Cerebellar nuclear complex (tissue), 1 donor: ENCODE results near the gene ANGPT4.
A peak's percentile ranks its signal among the peaks of the same experiment; 100 is the strongest.
"Not testable (repeated sequence)": the region's sequence is repeated elsewhere in the genome, so short reads cannot be mapped to it uniquely, and the experiment has no call there.

Experiments
- DNase-seq, 2 experiments: peaks; one replicate each; lab custom pipeline; 2025; lab: John Stamatoyannopoulos, UW

ANGPT4 gene

DNA sequence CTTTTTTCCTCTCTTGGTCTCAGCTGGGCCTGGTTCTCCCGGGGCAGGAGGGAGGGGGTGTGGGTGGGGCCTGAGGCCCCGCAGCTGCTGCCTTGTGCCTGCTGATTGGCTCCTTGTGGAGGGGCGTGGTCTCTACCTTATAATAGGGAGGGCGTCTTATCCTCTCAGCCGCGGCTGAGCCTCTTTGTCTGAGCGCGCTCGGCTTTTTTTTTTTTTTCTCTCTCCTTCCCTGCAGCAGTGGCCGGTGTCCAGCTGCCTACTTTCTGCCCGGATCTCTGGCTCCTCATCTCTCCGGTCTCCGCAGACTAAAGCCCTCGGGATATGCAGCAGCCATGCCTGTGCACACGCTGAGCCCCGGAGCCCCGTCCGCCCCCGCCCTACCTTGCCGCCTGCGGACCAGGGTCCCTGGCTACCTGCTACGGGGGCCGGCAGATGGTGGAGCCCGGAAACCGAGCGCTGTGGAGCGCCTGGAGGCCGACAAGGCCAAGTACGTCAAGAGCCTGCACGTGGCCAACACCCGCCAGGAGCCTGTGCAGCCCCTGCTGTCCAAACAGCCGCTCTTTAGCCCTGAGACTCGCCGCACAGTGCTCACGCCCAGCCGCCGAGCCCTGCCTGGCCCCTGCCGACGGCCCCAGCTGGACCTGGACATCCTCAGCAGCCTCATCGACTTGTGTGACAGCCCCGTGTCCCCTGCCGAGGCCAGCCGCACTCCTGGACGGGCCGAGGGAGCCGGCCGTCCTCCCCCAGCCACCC, 71.5 kb downstream of the ANGPT4 start:
- peak; percentile 74 to 88 for DNase-seq

DNA sequence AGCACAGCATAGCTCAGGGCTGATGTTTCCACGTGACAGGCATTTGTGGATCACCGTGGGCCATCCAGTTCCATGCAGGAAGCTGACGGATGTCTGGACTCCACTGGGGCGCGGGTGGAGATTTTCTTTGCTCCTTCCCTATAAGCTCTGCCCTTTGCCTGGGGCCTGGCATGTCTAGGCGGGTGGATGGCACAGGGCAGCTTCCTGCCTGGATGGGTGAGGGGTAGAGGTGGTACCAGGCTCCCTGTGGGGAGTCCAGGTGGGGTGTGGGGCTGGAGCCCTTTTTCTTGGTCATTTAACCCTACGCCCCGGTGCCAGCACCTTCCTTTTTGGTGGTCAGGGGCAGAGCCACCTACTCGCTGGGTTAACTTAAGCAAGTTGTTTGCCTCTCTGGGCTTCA, 72.2 kb downstream of the ANGPT4 start:
- no peak for DNase-seq

DNA sequence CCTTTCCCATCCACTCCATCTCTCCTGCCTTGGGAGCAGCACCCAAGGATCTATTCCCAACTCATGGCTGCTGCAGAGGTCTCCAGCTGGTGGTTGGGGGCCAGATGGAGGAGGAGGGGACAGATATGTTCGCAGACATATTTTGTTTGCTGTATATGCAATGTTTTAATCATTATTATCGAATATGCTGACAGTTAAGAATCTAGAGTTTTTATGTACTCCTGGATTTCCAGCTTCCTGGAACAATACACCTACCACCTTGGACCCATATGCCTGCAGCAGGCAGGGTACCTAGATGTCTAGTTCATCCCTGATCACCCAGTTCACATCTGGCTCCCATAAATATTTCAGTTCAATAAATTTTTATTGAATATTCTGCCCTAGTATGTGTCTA, 73.6 kb downstream of the ANGPT4 start:
- DNase-seq = no peak

DNA sequence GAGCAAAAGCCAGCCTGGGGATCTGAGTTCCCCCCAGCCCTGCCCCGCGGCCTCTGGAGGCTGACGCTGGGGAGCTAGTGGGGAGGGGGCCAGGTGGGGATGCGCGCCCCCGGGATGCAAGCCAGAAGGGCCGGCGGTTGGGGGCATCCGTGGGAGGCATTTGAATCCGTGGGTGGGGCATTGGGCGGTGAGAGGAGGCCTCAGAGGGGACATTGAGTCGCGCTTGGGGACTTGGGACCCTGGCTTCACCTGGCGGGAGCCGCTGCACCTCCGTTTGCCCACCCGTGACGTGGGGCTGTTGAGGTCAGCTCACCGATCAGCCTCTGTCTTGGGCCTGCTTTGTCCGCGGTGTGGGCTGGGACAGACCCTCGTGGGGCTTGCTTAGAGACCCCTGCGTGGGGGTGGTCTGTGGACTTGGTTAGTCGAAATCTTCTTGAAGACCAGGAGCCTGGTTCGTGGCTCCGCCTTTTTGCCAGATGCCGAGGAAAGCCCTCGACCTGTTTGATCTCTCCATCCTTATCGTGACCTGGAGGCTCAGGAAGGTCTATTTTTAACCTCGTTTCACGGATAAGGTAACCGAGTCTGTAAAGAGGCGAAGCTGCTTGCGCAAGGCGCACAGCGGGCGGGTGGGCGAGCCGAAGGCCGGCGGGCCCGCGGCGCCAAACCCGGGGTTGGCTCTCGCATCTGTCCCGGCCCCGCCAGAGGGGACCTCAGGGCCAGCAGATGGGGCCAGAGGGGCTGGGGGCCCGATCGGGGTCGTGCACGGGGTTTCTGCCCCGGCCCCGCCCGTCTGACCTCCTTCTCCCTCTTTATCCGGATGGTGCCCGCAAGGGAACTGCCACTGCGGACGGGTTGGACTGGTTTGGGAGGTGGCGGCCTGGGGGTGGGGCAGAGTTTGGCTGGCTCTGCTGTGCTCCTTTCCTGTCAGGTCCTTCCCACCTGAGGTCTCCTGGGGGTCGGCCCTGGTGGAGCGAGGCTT, 74.3 kb downstream of the ANGPT4 start:
- DNase-seq = no peak

DNA sequence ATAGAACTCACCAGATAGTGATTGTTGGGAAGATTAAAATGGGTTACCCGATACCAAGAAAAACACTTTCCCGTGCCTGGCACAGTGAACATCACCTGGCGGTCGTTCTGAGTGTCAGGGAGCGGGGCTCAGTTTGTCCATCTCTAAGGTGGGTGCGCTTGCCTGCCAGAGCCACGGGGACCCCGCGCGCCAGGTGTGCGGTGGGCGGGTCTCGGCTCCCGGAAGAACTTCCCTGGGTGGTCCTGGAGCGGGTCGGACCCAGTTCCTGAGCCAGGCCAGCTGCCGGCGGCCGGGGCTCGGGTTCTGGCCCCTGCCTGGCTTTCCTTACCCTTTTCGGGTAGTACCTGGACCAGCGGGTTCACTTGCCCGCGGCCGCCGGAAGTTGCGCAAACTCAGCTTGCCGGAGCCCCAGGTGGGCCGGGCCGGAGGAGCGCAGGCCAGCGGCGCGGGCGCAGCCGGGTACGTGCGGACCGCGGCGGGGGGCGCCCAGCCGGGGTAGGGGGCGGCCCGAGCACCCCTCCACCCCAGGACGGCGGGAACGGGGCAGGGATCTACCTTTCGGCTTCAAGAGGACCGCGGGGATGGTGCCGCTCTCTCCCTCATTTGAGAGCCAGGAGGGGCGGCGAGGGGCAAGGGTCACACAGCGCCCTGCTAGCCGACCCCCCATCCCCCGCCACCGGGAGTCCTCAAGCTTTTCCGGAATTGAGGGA, 75.1 kb downstream of the ANGPT4 start:
- no peak for DNase-seq

DNA sequence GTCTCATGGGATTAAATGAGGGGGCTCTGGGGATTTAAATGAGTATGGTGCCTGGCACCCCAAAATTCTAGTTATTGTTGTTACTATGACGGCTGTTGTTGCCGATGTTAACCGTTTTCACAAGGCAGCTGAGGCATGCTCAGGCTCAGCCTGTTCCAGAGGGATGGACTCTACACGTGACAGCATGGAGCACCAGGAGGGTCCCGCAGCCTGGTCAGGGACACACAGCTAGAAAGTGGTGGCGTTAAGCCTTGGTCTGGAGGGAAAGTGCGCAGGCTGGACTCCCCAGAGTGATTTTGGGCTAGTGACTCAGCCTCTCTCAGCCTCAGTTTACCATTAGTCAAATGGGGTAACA, 75.7 kb downstream of the ANGPT4 start:
- no peak for DNase-seq

DNA sequence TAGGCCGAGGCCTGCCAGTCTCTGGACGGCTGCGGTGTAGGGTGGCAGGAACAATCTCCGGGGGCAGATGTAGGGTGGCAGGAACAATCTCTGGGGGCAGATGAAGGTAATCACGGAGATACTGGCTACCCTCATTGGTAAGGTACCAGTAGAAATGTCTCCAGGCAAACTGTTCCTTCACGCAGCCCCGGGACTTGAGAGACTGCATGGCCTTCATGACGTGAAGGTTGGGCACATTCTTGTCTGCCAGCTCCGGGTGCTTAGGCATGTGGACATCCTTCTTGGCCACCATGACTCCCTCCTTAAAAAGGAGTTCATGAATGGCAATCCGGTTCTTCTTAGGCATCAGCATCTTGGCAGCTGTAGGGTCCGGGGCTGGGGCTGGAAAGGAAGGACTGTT, 76.5 kb downstream of the ANGPT4 start:
- DNase-seq = no peak

DNA sequence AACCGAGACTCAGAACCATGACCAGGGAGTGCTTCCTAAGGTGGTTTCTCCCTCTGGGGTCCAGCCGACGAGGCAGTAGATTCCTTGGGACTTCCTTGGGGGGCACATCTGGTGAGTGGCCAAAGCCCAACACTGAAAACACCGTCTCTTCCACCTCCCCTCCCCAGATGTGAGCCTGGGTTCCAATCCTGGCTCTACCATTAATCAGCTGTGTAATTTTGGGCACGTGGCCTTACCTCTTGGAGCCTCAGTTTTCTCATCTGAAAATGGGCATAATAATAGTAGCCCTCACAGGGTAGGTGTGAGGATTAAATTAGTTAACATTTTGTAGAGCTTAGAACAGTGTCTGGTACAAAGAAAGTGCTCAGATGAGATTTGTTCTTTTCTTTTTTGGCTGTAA, 77.1 kb downstream of the ANGPT4 start:
- DNase-seq = no peak

DNA sequence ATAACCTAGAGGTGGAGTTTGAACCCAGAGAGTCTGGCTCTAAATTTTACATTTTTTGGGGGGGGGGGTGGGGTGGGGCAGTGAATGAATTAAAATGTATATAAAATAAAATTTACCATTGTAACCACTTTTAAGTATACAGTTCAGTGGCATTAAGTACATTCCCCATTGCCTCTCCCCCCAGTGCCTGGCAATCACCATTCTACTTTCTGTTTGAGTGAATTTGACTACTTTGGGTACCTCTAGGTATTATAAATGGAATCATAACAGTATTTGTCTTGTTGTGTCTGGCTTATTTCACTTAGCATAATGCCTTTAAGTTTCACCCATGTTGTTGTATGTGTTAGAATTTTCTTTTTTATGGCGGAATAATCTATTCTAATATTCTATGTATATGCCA, 79.9 kb downstream of the ANGPT4 start:
- DNase-seq = no peak

DNA sequence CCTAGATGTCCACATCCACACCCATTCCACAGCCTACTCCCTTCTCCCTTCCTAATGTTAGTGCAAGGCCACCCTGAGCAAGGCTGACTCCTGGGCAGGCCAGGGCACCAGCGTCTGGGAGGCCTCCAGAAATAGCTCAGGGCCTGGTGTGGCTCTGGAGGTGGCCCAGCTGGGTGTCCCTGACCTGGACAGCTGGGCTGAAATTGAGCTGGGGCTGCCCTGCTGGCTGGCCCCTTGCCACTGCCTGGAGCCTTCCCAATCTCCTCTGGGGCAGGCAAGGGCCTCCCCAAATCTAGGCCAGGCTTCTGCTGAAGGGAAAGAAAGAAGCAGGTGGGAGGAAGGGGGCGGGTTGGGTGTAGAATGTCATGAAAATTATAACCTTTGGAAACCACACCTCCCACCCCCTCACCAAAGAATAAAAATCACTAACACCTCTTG, 80.5 kb downstream of the ANGPT4 start:
- DNase-seq = no peak

DNA sequence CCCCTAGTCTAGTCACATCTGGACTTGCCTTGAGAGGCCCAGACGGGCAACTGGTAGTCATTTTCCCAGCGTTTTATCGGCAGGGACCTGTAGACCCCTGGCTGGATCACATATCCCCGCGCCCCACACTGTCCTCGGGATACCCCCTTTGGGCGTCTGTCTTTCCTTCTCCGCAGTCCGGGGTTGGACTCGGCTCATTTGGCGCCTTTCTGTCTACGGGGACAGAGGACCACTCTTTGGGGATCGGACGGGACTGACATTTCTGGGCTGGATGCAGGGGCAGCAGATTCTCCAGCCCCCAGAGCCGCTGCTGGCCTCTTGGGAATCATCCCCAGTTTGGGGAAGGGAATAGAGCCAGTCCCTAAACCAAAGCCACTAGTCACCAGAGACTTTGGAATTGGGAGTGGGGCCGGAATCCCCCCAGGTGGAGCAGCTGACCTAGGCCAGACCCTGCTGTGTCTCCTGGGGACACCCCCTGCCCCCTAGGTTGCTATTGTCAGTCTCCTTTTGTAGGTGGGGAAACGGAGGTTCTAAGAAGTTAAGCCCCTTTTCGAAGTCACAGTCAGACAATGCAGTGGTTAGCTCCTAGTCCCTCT, 81.9 kb downstream of the ANGPT4 start:
- no peak for DNase-seq

DNA sequence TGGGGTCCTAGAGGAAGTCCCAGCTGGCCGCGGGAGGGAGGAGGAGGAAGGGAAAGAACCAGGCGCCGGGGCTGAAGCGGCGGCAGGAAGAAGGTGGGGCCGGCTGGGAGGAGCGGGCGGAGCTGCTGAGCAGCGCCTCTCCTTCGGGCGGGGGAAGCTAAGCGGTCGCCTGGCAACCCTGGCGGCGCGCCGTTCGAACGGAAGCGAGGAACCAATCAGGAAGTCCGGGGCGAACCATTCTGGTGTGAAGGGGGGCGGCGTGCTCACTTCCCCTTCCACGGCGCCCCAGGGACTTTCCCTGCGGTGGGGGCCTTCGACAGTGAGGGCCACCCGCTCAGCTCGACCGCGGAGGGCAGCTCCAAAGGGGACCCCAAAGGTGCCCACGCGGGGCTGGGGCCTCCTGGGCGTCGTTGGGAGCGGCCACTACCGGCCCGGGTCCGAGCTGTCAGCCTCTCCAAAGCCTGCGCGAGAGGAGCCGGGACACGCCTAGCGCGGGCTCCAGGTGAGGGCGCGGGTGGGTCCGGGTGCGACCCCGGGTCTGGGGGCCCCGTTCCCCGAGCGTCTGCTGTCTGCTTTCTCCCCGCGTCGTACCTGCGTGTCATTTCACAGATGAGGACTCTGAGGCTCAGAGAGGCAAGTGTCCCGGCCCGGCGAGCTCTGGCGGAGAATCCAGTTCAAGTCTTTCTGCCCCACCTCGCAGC, 82.5 kb downstream of the ANGPT4 start, which contains the start of gene FAM110A:
Gene FAM110A, plus strand, starts transcription at position 266 of the 701 bp plus-strand sequence. CDS start 11,090 bp downstream, outside the sequence.
- DNase-seq = peak; percentile 55 to 81

DNA sequence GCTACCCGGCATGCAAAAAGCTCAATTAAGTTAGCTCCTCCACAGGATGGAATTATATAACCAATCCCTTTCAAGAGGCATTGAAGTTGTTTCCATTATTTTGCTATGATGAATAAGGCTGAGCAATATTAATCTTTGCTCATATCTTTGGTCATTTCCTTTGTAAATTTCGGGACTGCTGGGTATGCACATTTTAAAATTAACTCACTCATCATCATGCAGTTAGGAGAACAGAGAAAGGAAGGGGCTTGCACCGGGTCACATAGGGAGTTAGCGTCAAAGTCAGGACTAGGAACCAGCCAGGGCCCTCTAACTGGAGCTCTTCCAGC, 83.0 kb downstream of the ANGPT4 start:
- no peak for DNase-seq

DNA sequence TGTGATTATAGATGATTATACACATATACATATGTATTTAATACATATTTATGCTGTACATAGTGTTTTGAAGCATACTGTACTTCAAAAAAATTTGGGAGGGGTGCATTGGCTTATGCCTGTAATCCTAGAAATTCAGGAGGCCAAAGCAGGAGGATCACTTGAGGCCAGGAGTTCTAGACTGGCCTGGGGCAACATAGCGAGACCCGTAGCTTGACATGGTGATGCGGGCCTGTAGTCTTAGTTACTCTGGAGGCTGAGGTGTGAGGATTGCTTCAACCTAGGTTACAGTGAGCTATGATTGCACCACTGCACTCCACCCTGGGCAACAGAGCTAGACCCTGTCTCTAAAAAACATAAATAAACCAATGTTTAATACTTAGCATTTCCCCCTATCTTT, 84.2 kb downstream of the ANGPT4 start:
- no peak for DNase-seq

DNA sequence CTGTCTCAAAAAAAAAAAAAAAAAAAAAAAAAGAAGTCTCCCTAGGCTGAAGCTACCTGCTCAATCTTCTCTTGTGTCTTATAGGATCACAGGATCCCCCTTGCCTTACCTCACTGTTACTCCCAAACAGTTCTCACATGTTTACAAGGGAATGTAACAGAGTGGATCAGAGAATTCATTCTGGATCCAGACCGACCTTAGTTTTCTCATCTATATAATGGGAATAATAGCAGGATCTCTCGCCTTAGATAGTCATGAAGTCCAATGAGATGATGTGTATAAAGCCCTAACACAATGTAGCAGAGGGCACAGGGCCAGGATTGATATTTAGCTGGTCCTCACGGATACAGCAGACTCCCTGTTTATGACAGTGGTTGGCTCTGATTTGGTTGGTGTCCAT, 84.9 kb downstream of the ANGPT4 start:
- no peak for DNase-seq

DNA sequence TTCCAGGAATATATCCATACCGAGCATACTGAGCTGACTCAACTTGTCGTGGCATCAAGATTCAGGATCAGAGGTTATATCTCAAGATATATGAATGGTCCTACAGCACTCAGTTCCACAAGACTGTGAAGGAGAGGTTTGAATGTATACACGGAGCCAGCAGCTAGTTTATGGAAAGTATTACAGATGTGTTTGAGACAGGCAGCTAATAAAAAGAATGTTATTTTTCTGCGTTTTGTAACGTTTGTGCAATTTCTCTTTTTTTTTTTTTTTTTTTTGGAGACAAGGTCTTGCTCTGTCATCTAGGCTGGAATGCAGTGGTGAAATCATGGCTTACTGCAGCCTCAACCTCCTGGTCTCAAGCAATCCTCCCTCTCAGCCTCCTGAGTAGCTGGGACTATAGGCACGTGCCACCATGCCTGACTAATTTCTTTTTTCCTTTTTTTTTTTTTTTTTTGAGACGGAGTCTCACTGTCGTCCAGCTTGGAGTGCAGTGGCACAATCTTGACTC, 86.1 kb downstream of the ANGPT4 start:
- no peak for DNase-seq

DNA sequence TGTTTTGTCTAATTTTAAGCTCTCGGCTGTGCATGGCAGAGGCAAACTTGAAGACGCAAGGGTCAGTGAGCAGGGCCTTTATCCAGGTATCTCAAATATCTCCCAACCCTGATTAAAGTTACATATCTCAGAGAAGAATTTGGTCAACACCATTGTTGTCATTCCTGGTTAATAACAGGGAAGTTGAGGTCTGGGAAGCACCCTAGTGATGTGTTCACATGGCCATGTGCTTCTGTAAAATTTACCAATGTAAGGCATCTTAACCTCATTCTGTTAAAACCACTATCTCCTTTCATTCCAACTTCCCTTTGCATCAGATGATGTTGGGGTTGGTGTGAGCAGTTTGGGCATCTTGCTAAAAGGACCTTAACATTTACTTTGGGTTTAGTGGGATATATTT, 86.6 kb downstream of the ANGPT4 start:
- no peak for DNase-seq

DNA sequence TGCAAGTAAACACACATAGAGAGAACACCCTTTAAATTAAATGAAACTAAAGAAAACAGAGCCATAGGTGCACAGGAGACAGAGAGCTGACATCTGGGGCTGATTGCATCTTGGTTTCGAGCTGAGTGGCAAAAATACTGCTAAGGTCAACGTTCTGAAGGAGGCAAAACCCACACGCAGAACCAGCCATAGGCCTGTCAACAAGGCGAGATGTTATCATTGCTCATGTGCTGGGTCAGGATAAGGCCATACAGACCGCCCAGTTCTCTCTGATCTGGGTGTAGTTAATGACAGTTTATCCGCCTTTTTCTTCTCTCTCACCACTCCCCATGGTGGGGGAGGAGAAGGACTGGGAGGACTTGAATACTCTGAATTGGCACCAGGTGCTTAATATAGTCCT, 87.1 kb downstream of the ANGPT4 start:
- DNase-seq = no peak

DNA sequence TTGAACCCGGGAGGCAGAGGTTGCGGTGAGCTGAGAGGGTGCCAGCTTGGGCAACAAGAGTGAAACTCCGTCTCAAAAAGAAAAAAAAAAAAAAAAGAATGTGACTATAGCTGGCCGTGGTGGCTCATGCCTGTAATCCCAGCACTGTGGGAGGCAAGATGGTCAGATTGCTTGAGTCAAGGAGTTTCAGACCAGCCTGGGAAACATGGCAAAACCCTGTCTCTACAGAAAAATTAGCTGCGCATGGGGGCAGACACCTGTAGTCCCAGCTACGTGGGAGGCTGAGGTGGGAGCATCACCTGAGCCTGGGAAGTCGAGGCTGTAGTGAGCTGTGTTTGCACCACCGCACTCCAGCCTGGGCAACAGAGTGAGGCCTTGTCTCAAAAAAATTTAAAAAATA, 88.2 kb downstream of the ANGPT4 start:
- DNase-seq = not testable (repeated sequence)

DNA sequence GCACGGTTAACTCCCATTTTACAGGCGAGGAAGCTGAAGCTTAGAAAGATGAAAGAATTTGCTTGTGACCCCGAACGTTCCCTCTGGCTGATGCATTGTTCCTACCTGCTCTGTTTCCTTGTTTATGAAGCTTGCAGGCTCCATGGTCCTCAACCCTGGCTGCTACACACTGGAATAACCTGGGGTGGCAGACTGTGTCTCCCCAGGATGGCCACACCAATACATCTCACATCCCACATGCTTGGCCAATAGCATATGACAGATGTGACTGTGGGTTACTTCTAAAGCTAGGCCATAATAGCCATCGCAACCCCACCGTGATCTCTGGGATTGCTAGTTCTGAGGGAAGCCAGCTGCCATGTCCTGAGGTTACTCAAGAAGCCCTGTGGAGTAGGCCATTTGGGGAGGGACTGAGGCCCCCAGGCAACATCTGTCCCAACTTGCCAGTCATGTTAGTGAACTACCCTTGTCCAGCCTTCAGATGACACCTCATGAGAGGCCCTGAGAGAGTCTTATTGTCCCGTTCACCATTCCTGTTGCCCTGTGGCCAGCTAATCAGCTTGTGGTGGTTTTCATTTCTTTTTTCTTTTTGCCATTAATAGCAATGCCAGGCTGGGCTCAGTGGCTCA, 89.3 kb downstream of the ANGPT4 start:
- no peak for DNase-seq
